ENCODE results near the gene AMD1. TPM values are rescaled to one million over a fixed set of nuclear protein-coding genes. Genes with fewer than 3 reads are reported as not detected.
A peak's percentile ranks its signal among the peaks of the same experiment; 100 is the strongest.

Gene AMD1
- total and polyA plus RNA-seq, 9 of the 15 experiments (the other 6 are each of a cell fraction or from before 2014, with no cell fraction given), result 60.0 to 151 (median 85.6) TPM

GRCh38 chr6:110944681-110945151 lies 70.1 kb downstream of the AMD1 start (continued):
- TF ChIP-seq HBP1 (CRISPR knock-in tag; IDR thresholded peaks at IDR 0.05) (no peak), ZNF184 (CRISPR knock-in tag; IDR thresholded peaks at IDR 0.05) (no peak), EGR1 (conservative IDR thresholded peaks at IDR 0.05) (no peak), ETV1 (tag; conservative IDR thresholded peaks at IDR 0.05; ENCODE audit: low read depth) (no peak), SRSF9 (IDR thresholded peaks at IDR 0.05; ENCODE audit: borderline replicate concordance, low read depth, low read length) (no peak), CTCF (IDR thresholded peaks at IDR 0.05 in 2 of 3, conservative IDR thresholded peaks at IDR 0.05 in 1 of 3; ENCODE audit: insufficient read depth in 2 of 3, low read depth in 1 of 3, low read length in 3 of 3) (no peak), ZNF77 (CRISPR knock-in tag; IDR thresholded peaks at IDR 0.05) (no peak), ZNF507 (tag; conservative IDR thresholded peaks at IDR 0.05) (no peak), NFIX (CRISPR knock-in tag; IDR thresholded peaks at IDR 0.05; ENCODE audit: low read depth) (no peak), ARID1B (IDR thresholded peaks at IDR 0.05) (peak; percentile 33; the same call in 1 of the 2 replicates), POLR3A (IDR thresholded peaks at IDR 0.05; ENCODE audit: borderline replicate concordance, extremely low read depth, insufficient read depth, insufficient read length) (no peak), CREM (IDR thresholded peaks at IDR 0.05; ENCODE audit: low read depth) (peak; percentile 26; the same call in 1 of the 2 replicates), CBX3 (IDR thresholded peaks at IDR 0.05; ENCODE audit: borderline replicate concordance in 1 of 2, low read length in 2 of 2) (no peak), HSF4 (CRISPR knock-in tag; IDR thresholded peaks at IDR 0.05; ENCODE audit: borderline replicate concordance) (no peak), RFX1 (IDR thresholded peaks at IDR 0.05) (peak; percentile 86), ZBTB40 (IDR thresholded peaks at IDR 0.05) (no peak), ZBTB40 (CRISPR knock-in tag; IDR thresholded peaks at IDR 0.05) (no peak), ZNF282 (CRISPR knock-in tag; IDR thresholded peaks at IDR 0.05) (no peak)
